GM21367 (cell line): ENCODE measurements around the gene RNF181.
"Not testable (repeated sequence)": the region's sequence is repeated elsewhere in the genome, so short reads cannot be mapped to it uniquely, and the experiment has no call there.

Experiments
- ATAC-seq: cut with Tn5 transposase; IDR thresholded peaks from one replicate; pipeline ENCODE4 v1.9.1; 2021; ENCODE audit not compliant: unreplicated experiment

The RNF181 gene

DNA sequence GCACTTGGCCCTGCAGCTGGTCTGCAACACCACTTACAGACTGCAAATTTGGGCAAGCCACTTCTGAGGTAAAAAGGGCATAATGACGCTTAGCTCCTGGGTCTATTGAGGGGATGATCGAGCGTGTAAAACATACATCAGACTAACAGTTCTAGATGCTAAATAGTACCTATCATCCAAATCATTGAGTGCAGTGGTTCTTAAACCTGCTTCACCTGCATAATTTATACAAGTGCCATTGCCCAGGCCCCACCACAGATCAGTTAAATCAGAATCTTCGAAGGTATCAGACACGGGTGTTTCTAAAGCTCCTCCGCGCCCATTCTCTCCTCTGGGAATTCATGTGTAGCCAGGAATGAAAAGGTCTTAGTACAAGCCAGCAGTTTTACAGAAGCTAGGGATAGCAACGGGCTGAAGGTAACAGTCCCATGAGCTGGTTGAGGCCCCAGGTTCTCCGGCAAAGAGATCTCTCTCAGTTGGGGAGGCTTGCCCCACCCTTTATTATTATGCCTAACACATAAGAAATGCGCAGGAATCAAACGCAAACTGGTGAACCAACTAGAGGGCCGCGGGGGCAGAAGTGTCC is 737 bp upstream of the RNF181 start:
- ATAC-seq = no peak

DNA sequence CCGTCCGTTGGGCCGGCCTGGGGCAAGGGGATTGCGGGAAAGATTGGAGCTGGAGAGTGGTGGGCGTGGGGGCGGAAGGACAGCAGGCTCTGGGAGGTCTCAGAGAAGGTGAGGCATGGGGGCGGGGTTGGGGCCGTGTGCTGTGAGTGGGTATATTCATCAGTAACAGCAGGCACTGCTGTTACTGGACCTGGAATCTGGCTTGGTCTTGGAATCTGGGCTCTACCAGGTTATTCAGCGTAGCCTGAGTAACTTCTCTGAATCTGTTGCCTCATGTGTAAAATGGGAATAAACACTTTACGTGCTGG is 435 bp downstream of the RNF181 start:
- no peak for ATAC-seq

DNA sequence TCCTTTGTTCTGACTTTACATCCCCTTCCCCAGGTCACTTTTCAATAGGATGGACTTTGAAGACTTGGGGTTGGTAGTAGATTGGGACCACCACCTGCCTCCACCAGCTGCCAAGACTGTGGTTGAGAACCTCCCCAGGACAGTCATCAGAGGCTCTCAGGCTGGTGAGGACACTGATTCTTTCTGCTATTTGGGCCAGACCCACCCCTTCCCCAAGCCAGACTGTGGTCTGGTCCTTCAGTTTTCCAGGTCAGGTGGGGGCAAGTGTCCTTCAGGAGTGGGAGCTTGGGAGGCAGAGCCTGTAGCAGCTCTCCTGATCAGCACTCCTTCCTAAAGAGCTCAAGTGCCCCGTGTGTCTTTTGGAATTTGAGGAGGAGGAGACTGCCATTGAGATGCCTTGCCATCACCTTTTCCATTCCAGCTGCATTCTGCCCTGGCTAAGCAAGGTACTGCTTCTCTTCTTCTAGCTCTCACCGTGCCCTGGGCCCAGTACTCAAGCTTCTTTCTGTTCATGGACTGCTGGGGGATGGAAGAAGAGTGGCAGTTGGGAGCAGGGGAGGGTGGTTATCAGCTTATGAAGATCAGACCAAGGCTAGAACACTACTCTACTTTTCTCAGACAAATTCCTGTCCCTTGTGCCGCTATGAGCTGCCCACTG is 1.1 kb downstream of the RNF181 start:
- ATAC-seq = no peak

DNA sequence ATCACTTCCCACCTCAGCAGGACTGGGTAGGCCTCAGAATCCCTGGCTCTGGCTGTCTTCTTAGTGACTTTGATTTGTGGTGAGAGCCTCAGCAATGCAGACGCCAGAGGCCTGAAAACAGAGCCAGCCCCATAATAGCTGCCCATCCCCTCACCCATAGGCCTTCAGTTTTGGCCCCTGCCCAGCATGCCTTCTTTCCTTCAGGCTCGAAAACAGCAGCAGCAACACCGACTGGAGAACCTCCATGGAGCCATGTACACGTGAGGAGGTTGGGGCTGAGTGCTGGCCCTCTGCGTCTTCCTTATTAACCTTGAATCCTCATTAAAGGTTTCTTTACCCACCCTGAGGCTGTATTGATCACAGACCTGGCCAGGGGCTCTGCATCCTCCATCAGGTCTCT is 1.7 kb downstream of the RNF181 start:
- no peak for ATAC-seq

DNA sequence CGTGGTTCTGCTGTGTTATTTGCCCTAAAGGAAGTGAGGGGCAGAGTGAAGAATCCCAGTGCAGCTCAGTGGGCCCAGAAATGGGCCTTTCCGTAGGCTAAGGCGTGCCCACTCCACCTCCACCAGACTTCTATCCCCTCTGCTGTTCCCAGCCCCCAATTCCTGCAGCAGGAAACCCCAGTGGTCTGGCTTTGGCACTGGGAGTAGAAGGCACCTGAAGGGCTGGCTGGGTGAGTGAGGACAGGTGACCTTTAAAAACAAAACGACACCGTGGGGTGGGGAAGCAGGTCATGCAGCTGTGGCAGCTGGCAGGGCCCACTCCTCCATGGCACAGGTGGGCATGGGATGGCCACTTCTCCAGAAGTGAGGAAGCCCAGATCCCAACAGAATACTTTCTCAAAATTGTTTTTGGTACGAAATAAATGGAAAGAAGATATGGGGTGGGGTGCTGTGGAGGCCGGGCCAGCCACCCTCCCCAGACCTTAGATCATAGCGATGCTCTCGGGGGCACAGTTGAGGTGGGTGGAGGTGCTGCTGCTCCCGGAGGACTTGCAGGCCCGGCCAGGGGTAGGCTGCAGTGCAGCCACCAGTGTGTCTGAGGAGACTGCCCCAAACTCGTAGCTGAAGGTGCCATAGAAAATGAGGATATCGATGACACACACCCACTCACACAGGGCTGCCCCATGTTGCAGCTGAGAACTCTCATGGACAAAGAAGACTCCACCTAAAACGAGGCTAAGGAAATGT is 3.2 kb downstream of the RNF181 start:
- no peak for ATAC-seq

DNA sequence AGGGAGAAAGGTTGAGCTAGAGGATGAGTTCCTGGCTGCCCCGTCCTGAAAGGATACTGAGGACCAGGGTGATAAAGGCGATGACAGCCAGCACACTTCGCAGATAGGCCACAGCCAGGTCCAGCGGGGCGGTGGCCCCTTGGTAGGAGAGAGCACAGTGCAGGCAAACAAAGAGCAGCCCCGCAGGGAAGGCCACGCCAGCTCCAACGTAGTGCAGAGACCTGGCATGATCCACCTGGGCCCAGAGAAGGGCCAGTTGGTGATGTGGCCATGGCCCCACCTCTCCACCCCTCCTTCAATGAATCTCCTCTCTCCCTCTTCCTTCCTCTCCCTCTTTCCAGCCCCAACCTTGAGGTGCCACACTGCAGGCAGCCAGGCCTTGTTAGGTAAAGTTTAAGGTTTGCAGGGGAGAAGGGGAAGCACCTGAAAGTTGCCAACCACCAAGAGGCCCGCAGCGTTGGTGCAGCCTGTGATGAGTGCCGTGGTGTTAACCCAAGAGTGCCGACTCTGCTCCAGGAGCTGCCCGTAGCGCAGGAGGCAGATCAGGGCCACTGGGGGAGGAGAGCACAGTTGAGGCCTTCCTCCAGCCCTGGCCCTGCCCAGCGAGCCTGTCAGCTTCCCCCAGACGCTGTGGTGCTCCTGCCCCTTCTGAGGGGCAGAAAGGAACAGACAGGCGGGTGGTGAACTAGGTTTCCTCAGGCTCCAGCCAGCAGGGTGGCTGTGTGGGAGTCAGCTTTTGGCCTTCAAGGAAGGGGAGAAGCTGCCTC is 4.1 kb downstream of the RNF181 start:
- ATAC-seq = no peak

DNA sequence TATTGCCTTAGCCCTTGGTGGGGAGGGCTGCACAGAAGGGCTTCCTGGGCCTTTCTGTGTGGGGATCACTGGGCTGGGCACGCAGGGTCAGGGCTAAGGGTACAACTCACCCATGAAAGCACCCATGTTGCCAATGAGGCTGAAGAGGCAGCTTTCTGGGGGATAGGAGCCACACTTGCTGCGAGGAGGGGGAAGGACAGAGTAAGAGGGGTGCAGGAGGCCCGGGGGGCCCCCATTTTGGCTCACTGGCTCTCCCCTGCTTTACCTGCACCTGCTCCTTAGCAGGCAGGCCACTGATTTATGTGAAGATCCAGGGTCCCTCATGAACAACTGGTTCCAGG is 4.7 kb downstream of the RNF181 start:
- no peak for ATAC-seq

DNA sequence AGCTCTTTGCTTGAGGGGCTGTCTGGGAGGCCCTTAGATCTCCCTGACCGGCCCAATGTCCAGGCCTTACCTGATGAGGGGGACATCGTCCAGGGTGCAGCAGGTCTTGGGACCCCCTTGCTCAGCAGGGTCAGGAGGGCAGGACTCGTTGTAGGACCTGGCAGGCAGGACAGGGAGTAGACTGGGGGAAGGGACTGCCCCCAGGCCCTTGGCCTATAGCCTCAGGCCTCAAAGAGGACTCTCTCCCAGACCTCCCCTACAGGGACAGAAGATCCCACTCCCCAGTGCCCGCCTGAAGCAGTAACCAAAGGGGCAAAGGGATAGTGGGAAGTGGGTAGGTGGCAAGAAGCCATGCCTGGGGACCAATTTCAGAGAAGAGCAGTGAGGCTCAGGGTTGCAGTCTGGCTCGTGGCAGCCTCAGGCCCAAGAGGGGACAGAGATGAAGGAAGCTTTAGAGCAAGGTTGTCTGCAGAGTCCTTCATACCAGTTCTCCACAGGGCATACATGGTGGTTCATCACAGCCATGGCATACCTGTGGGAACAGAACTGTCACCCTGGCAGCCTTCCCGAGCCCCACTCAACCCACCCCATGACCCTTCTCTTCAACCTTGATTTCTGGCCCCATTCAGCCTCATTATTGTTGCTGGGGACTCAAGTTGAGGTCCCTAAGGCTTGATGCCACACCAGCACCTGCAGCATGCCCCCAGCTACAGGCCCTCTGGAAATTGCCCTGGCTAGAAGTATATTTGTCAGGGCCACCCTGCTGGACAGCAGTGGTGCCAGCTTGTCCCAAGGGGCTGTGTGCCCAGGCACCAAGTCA is 5.6 kb downstream of the RNF181 start:
- ATAC-seq = no peak

DNA sequence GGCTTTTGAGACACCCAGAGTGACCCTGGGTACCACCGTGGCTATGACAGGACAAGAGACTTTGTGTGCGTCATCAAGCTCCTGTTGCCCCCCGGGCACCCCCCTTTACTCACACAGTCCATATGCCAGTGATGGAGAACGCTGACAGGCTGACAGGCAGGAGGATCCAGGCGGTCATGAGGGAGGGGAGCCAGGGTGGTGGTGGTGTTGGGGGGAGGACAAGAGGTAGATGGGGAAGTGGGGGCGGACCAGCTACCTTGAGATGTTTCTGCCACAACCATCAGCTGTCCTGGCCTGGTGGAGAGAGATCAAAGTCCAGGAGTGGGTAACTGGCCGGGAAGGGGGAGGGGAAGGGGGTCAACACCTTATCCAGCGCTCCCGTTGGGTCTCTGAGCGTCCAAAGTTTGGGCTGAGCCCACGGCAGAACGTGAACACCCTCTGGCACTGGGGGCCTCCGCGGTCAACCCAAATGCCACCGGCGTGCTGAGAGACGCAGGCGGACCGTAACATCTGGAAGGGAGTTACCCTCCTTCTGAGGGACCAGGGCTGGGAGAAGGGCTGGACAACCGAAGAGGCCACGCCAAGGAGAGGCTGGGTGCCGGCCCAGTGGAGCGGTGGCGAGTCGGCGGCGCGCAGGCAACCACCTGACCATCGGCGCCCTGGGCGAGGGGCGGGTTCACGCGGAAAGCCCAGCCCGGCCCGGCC is 6.4 kb downstream of the RNF181 start:
- ATAC-seq = peak; percentile 19

DNA sequence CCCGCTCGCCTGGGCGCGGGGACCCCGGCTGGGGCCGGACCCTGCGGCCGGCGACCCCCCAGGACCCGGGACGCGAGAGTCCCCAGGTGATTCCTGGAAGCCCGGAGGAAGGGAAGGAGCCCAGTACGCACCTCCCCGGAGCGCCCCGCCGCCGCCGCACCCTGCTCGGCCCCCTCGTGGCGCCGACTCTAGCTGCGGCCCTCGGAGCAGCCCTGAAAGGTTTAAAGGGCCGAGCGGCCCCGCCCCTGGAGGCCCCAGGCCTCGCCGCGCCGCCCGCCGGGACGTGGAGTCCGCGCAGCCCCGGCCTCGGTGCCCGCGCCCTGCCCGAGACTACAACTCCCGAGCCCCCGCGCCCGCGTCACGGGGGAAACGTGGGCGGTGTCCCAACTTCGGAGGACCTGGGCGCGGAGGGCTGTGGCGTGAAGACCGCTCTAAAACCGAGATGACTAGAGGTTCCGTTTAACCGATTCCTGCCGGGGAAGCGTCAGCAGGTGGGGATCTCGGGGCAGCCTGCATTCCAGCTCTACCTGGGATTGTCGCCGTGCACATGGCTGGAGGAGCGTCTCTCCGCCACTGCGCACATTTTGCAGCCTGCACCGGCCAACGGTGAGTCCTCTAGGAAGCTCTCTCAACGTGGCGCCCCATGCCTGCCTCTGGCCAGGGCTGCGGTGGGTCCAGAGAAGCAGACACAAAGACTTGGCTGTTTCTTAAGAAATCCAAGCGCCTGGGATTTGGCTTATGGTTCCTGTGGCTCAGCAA is 7.1 kb downstream of the RNF181 start, which contains the start of gene TMEM150A:
Gene TMEM150A (minus strand): TSS at position 223 of the 759 bp plus-strand sequence. CDS start 750 bp downstream, outside the sequence.
- ATAC-seq = peak; percentile 90

DNA sequence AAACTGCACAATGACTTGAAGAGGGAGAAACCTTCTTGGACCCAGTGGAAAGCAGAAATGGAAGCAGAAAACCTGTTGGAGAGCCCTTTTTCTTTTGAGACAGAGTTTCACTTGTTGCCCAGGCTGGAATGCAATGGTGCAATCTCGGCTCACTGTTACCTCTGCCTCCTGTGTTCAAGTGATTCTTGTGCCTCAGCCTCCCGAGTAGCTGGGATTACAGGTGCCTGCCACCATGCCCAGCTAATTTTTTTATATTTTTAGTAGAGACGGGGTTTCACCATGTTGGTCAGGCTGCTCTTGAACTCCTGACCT is 8.5 kb downstream of the RNF181 start:
- not testable (repeated sequence) for ATAC-seq

DNA sequence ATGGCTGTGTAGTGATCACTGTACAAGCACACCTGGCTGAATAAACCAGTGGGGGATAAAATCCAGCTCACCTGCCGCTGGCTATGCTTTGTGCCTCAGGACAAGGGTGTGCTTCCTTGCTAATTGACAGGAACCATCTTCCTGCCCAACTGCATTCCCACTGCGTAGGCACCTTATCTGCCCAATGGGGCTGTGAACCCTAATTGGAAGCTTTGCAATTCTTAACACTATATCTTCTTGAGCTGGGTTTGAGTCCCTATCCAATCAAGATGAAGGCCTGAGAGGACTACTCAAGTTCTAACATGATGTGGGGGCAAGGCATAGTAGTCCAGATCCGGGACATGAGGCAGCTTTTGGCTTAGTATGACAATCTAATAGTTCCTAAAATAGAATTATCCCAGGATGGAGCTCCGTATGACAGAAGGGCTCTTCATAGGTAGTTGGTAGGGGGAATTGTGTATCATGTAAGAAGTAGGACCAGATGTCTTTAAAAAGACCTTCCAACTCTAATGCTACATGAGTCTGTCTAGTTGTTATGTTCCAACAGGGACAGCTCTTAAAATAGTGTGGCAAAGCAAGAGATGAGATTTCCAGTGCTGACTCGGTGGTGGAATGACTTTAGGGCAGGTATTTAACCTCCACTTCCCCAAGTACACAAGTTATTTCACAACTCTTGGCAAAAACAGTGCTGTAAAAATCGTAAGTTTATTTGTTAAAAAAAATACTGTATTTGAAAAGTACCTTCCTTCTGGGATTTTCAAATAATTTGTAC is 9.2 kb downstream of the RNF181 start:
- ATAC-seq = no peak

DNA sequence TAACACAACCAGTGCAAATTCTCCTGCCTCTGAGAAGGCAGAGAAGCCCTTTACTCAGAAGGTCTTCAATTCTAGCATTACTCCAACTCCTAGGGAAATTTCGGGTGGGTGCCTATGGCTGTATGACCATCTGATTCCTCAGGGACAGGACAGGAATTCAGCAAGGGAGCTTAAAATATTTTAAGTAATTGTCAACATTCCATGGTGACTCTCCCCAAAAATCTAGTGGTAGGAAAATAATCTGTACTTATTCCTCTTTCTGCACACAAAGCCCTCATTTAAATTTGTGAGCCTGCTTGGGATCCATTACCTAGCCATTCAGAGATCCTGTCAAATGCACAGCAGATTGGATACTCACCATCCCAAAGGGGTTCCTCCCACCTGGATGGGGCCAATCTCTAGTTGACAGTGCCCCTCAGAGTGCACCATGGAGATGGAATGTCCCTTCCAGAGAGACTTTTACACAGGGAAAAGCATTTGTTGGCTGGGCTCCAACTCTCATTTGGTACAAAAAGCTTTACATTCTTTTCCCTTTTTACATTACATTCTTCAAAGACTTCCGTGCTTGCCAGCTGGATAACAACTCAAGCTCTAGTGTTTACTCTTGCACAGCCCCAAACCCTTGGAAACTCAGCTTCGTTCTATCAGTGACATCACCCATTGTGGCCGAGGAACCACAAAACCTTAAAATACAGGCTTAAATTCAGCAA is 10.0 kb downstream of the RNF181 start:
- no peak for ATAC-seq

DNA sequence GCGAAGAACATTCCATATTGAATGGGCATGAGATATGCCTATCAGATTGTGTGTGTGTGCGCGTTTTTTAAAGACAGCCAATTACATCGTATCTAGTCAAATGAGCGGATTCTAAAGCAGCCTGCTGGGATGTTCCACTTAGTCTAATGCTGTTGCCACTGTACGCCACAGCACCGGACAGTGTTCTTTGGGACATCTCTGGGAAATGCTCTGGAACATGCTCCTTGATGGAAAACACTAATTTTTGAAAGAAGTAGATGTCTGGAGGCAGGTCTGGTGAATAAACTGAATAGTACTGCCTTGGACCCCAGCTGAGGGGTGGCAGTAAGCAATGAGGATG is 10.5 kb downstream of the RNF181 start:
- ATAC-seq = no peak

DNA sequence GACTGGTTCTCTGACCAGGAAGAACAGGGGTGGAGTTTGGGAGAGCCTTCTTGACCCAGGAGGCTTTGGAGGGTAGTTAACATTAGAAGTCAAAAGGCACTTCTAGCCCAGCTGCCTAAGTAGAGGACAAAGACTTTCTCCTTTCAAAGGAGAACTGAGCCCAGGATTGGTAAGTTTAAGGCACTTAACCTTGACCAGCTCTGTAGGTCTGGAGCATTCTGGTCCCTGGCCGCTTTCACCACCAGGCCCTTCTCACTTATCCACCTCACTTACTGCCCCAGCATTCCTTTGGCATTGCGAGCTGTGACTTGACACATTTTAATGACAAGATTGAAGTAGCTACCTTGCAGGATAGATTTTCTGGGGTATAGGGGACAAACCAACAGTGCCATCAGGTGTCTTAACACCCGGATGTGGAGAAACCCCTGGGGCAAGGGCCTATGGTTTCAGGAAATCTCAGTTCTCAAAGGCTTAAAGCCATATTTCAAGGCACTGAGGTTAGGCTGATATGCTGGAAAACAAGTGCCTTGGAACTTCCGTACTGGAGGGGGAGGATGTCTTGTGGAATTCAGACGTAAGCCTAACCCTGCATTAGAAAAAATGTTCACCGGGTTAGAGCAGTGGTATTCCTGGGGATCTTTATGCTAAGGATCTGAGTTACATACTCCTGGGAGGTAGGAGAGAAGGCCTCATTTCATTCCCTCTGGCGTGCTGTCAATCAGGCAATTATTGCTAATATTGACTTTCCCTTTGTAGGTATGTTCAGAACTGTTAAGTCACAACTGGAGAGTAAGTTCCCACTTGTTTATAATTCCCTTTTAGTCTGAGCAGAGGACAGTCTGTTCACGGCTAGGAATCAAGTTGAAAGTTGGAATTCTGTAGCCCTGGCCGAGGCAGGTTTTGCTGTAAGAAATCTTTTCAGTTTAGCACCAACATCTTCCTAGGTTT is 12.0 kb downstream of the RNF181 start:
- no peak for ATAC-seq

DNA sequence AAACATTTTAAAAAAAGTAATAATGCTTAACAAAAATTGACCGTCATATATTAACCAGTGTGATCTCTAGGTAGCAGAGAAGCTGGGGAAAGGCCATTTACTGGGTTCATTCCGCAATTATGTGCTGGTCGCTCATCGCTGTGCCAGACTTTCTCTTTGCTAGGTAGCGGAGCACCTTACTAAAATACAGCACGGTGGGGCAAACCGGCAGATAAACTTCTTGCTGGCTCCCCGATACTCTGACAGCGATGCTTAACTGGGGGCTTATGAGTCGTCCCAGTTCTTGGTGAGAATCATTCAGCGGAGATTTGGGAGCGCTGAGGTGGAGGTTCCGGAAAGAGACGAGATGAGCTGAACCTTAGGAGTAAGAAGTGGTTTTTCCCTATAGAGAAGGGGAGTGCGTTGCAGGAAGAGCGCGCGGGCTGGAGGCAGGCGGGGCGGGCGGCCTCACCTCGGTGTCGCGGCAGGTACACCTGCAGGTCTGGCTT is 15.7 kb downstream of the RNF181 start:
- ATAC-seq = no peak
